Measurements from ENCODE around the gene JTB. TPM values are rescaled to one million over a fixed set of nuclear protein-coding genes. Genes with fewer than 3 reads are reported as not detected.

The JTB gene
- 100 to 1,000 TPM in 2 of 3 donors, 10 to 100 TPM in 1; 96.9 to 107 (median 101) TPM for total RNA-seq
- 146 TPM for total RNA-seq (2013)

DNA sequence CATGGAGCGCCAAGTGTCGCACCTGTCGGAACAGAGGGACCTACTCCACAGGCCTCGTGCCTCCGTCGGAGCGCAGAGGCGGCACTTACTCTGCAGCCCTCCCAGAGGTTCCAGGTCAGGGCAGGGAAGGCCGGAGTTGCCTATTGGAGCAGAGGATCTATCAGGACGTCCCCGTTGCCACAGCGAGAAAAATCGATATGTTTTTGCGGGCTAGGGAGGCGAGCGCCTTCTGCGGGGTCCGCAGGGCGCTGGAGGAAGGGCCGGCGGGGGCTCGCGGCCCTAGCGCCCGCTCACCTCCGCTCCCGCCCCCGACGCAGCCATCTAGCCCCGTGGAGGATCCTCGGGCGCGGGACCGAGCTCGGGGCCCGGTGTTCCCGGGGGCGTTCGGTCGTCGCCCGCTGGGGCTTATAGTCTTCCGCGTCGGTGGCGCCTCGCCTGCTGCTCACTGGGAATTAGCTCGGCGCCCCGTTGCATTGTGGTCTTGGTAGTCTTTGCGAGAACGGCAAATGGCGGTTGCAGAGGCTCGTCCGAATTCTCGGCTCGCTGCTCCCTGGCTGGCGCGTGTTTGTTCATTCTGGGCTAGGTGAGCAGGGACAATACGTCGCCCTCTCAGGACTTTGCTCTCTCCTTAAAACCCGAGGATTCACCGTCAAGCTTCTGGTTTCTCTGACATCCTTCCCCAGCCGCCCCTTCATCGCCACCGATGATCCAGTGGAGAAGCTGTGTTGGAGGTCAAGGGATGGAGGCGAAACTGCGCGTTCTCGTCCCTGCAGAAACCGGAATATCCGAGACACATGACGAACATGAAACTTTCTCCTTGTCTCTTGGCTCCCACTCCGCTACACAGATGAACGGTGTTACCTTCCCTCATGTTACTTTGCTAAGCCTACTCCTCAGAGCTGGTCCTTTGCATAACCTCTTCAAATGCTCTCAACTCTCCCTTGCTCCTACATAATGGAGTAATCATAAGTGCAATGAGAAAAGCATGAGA is at the start of gene JTB:
Gene JTB, minus strand, starts transcription at position 425 of the 991 bp plus-strand sequence. Its CDS starts 422 bp downstream, at position 3.
- H3K27me3 ChIP-seq (ENCODE audit: control insufficient read depth, insufficient read depth, low read length): no peaks in the 10 kb centered on the region
- intact Hi-C loops (cut with micrococcal nuclease): loop anchor here (1.0 to 2.0 kb wide), 3 partner anchors 10 to 19 kb away; partner anchors contain the start of genes CREB3L4, CRTC2 and RPS27
- Mint-ChIP-seq H3K27ac (peak within 1 kb of the TSS; percentile 76 to 89), H3K4me1 (peaks cover 25 to 30% of the 10 kb centered on the region in 2 donors), H3K9me3 (no peaks in the 10 kb centered on the region), H3K4me3 (peak within 1 kb of the TSS; percentile 89), H3K27me3 (ENCODE audit: low read depth in 2 of 2) (peaks cover 0 to 4% of the 10 kb centered on the region in 2 donors), H3K36me3 (no peaks in the 10 kb centered on the region)
- no peaks in the 10 kb centered on the region for H3K9me3 ChIP-seq (ENCODE audit: control insufficient read depth, insufficient read depth, low read length)
- H3K27ac ChIP-seq (ENCODE audit: low read length): peak within 1 kb of the TSS; percentile 37
- TF ChIP-seq, protein P1, sequence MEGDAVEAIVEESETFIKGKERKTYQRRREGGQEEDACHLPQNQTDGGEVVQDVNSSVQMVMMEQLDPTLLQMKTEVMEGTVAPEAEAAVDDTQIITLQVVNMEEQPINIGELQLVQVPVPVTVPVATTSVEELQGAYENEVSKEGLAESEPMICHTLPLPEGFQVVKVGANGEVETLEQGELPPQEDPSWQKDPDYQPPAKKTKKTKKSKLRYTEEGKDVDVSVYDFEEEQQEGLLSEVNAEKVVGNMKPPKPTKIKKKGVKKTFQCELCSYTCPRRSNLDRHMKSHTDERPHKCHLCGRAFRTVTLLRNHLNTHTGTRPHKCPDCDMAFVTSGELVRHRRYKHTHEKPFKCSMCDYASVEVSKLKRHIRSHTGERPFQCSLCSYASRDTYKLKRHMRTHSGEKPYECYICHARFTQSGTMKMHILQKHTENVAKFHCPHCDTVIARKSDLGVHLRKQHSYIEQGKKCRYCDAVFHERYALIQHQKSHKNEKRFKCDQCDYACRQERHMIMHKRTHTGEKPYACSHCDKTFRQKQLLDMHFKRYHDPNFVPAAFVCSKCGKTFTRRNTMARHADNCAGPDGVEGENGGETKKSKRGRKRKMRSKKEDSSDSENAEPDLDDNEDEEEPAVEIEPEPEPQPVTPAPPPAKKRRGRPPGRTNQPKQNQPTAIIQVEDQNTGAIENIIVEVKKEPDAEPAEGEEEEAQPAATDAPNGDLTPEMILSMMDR (IDR thresholded peaks at IDR 0.05): no peak
- ATAC-seq (peak; percentile 97 to 98 (median 97)), DNase-seq (peak; percentile 76 to 91)
- peaks cover 16% of the 10 kb centered on the region for H3K4me1 ChIP-seq (ENCODE audit: control insufficient read depth, insufficient read depth, low read length)
- peak within 1 kb of the TSS; percentile 84 for H3K4me3 ChIP-seq (ENCODE audit: low read length)
- peaks cover 26% of the 10 kb centered on the region for H3K36me3 ChIP-seq (ENCODE audit: control insufficient read depth, insufficient read depth, low read length)
- under 1% methylated on average over 71 of the region's 75 CpGs for WGBS (ENCODE audit: insufficient coverage)

DNA sequence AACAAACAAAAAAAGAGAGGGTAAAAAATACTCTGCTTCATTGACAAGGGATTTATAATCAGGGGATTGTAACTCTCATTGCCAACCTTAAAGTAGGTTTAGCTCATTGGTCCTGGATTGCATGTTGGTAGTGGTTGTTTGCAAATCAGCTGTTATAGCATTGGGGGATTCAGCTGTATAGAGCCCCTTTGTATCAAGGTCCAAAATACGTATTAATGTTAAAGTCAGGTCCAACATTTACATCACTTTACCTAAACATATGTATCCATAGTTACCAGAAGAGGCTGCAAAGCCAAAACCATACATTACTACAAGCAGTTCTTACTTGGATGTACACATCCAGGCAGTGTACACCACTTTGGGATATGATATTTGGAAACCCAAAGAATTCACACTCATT is 42.5 kb upstream of the JTB start:
- TF ChIP-seq, protein P1 (IDR thresholded peaks at IDR 0.05): no peak
- Histone ChIP-seq H3K36me3 (ENCODE audit: control insufficient read depth, insufficient read depth, low read length) (no peaks in the 10 kb centered on the region), H3K9me3 (ENCODE audit: control insufficient read depth, insufficient read depth, low read length) (no peaks in the 10 kb centered on the region), H3K27me3 (ENCODE audit: control insufficient read depth, insufficient read depth, low read length) (no peaks in the 10 kb centered on the region), H3K4me1 (ENCODE audit: control insufficient read depth, insufficient read depth, low read length) (no peaks in the 10 kb centered on the region), H3K4me3 (ENCODE audit: low read length) (no peak overlapping the region), H3K27ac (ENCODE audit: low read length) (no peak overlapping the region)
- no peaks in the 10 kb centered on the region for H3K4me1 Mint-ChIP-seq
- intact Hi-C loops (cut with micrococcal nuclease): no loop called here
- no peaks in the 10 kb centered on the region for H3K9me3 Mint-ChIP-seq
- H3K36me3 Mint-ChIP-seq: no peaks in the 10 kb centered on the region
- WGBS (ENCODE audit: insufficient coverage): 94% methylated on average over 1 of the region's 1 CpG
- H3K27ac Mint-ChIP-seq: no peak overlapping the region
- H3K4me3 Mint-ChIP-seq: no peak overlapping the region
- ATAC-seq (no peak), DNase-seq (no peak)
- no peaks in the 10 kb centered on the region for H3K27me3 Mint-ChIP-seq (ENCODE audit: low read depth in 2 of 2)

DNA sequence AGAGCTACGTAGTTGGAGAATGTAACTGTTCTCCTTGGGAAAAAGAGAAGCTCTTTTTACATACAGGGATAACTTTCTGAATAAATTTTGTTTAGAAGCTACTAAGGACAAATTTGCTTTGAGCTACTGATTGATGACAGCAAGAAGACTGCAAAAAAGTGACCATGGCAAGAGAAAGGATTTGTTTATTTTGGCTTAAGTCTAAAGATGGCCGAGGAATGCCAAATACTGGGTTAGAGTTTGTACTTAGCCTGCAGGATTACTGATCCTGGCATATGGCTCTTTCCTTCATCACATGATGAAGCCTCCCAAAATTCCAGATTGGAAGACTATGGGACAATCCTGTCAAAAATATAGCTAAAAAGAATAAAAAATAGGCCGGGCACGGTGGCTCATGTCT is 41.8 kb upstream of the JTB start:
- Histone ChIP-seq H3K27ac (ENCODE audit: low read length) (no peak overlapping the region), H3K9me3 (ENCODE audit: control insufficient read depth, insufficient read depth, low read length) (no peaks in the 10 kb centered on the region), H3K36me3 (ENCODE audit: control insufficient read depth, insufficient read depth, low read length) (no peaks in the 10 kb centered on the region), H3K27me3 (ENCODE audit: control insufficient read depth, insufficient read depth, low read length) (no peaks in the 10 kb centered on the region), H3K4me1 (ENCODE audit: control insufficient read depth, insufficient read depth, low read length) (no peaks in the 10 kb centered on the region), H3K4me3 (ENCODE audit: low read length) (no peak overlapping the region)
- intact Hi-C loops (cut with micrococcal nuclease): no loop called here
- H3K4me1 Mint-ChIP-seq: no peaks in the 10 kb centered on the region
- no peaks in the 10 kb centered on the region for H3K36me3 Mint-ChIP-seq
- no peaks in the 10 kb centered on the region for H3K9me3 Mint-ChIP-seq
- TF ChIP-seq, protein P1 (IDR thresholded peaks at IDR 0.05): no peak
- DNase-seq (no peak), ATAC-seq (no peak)
- WGBS (ENCODE audit: insufficient coverage): 95% methylated on average over 4 of the region's 4 CpGs
- H3K27ac Mint-ChIP-seq: no peak overlapping the region
- H3K4me3 Mint-ChIP-seq: no peak overlapping the region
- H3K27me3 Mint-ChIP-seq (ENCODE audit: low read depth in 2 of 2): no peaks in the 10 kb centered on the region

All from natural killer cell (primary cell).